Fibroblast of skin of back (primary cell): ENCODE measurements around the gene F12.
A peak's percentile ranks its signal among the peaks of the same experiment; 100 is the strongest.
"Not testable (repeated sequence)": the region's sequence is repeated elsewhere in the genome, so short reads cannot be mapped to it uniquely, and the experiment has no call there.

Source experiments
- DNase-seq: peaks from one replicate; pipeline ENCODE4 v3.0.0-alpha.2; 2013

Gene F12

GRCh38 chr5:177385720-177386119 is 23.6 kb downstream of the F12 start:
- DNase-seq: no peak

- DNase-seq: no peak
These were observed 25.2 kb downstream of the F12 start, which contains the start of gene SLC34A1 for GRCh38 chr5:177384134-177384533. SLC34A1 (plus strand) TSS chr5:177384434; CDS start chr5:177385742, 1,308 bp downstream.

GRCh38 chr5:177383181-177383580 is 26.2 kb downstream of the F12 start:
- DNase-seq: no peak

GRCh38 chr5:177382423-177383029 is 26.8 kb downstream of the F12 start:
- no peak for DNase-seq

GRCh38 chr5:177380805-177381126 is 28.6 kb downstream of the F12 start:
- no peak for DNase-seq

- DNase-seq: peak; percentile 85
These were observed 30.2 kb downstream of the F12 start for GRCh38 chr5:177378884-177379883.

GRCh38 chr5:177377851-177378776 is 31.2 kb downstream of the F12 start:
- DNase-seq: no peak

- DNase-seq: no peak
These were observed 33.3 kb downstream of the F12 start for GRCh38 chr5:177376107-177376506.

GRCh38 chr5:177375516-177375915 is 33.8 kb downstream of the F12 start:
- not testable (repeated sequence) for DNase-seq

GRCh38 chr5:177374211-177374610 is 35.2 kb downstream of the F12 start:
- DNase-seq: no peak

- no peak for DNase-seq
These were observed 35.6 kb downstream of the F12 start for GRCh38 chr5:177373806-177374205.

- DNase-seq: no peak
These were observed 36.5 kb downstream of the F12 start for GRCh38 chr5:177372910-177373309.

- no peak for DNase-seq
These were observed 37.1 kb downstream of the F12 start for GRCh38 chr5:177372034-177372896.

GRCh38 chr5:177371120-177372033 is 38.0 kb downstream of the F12 start:
- no peak for DNase-seq

GRCh38 chr5:177370488-177371119 is 38.8 kb downstream of the F12 start:
- DNase-seq: peak; percentile 83

- no peak for DNase-seq
These were observed 39.5 kb downstream of the F12 start for GRCh38 chr5:177369645-177370440.

- peak; percentile 35 for DNase-seq
These were observed 40.3 kb downstream of the F12 start for GRCh38 chr5:177368869-177369644.
